H9 (cell line): Measurements from ENCODE around the gene TARP.

Experiments
- DNase-seq: peaks from one replicate; pipeline ENCODE4 v3.0.0-alpha.2; 2017
- H2AFZ ChIP-seq: one replicate; pipeline ENCODE4 v1.6.1; 2013; ENCODE audit warnings: mild to moderate bottlenecking, low read length, control low read depth, moderate library complexity
- H2AK5ac ChIP-seq: 2 replicates; pipeline ENCODE4 v1.6.1; 2013; ENCODE audit warnings: low read length, control low read depth, mixed read lengths; ENCODE audit not compliant: insufficient read length
- H2BK120ac ChIP-seq: one replicate; pipeline ENCODE4 v1.6.1; 2013; ENCODE audit warnings: low read depth, mild to moderate bottlenecking, low read length, control low read depth, inconsistent platforms; ENCODE audit not compliant: poor library complexity, severe bottlenecking
- H2BK12ac ChIP-seq: 2 replicates; pipeline ENCODE4 v1.6.1; 2013; ENCODE audit warnings: low read length, control low read depth, mixed read lengths, low read depth; ENCODE audit not compliant: insufficient read length
- H2BK15ac ChIP-seq: 2 replicates; pipeline ENCODE4 v1.6.1; 2013; ENCODE audit warnings: low read depth, low read length, control low read depth
- H2BK20ac ChIP-seq: one replicate; pipeline ENCODE4 v1.6.1; 2013; ENCODE audit warnings: low read depth, mild to moderate bottlenecking, low read length, control low read depth, inconsistent platforms; ENCODE audit not compliant: poor library complexity, severe bottlenecking
- H2BK5ac ChIP-seq: 2 replicates; pipeline ENCODE4 v1.6.1; 2013; ENCODE audit warnings: low read length, control low read depth, mixed read lengths; ENCODE audit not compliant: insufficient read length
- H3K14ac ChIP-seq: 2 replicates; pipeline ENCODE4 v1.6.1; 2013; ENCODE audit warnings: low read length, control low read depth; ENCODE audit not compliant: insufficient read depth
- H3K18ac ChIP-seq: 2 replicates; pipeline ENCODE4 v1.6.1; 2013; ENCODE audit warnings: low read depth, mild to moderate bottlenecking, mixed read lengths, low read length, control low read depth; ENCODE audit not compliant: insufficient read length
- H3K23ac ChIP-seq: 2 replicates; pipeline ENCODE4 v1.6.1; 2013; ENCODE audit warnings: low read length, control low read depth, mixed read lengths, low read depth; ENCODE audit not compliant: insufficient read length
- H3K23me2 ChIP-seq: 2 replicates; pipeline ENCODE4 v1.6.1; 2013; ENCODE audit warnings: low read depth, mild to moderate bottlenecking, mixed read lengths, low read length, control low read depth; ENCODE audit not compliant: insufficient read length, poor library complexity, severe bottlenecking
- H3K27ac ChIP-seq: 2 replicates; pipeline ENCODE4 v1.5.1; 2013; ENCODE audit warnings: low read length, control low read depth, mixed read lengths, low read depth; ENCODE audit not compliant: insufficient read length
- H3K27me3 ChIP-seq: 2 replicates; pipeline ENCODE4 v1.6.1; 2013; ENCODE audit warnings: low read length, control low read depth, inconsistent platforms; ENCODE audit not compliant: insufficient read depth
- H3K4ac ChIP-seq: 2 replicates; pipeline ENCODE4 v1.6.1; 2013; ENCODE audit warnings: low read depth, mild to moderate bottlenecking, control low read depth, inconsistent platforms, low read length, moderate library complexity
- H3K4me1 ChIP-seq: 2 replicates; pipeline ENCODE4 v1.6.1; 2013; ENCODE audit warnings: low read length, control low read depth, inconsistent platforms; ENCODE audit not compliant: insufficient read depth
- H3K4me2 ChIP-seq: 2 replicates; pipeline ENCODE4 v1.6.1; 2013; ENCODE audit warnings: low read length, control low read depth, mixed read lengths; ENCODE audit not compliant: insufficient read length, insufficient read depth
- H3K56ac ChIP-seq: 2 replicates; pipeline ENCODE4 v1.6.1; 2013; ENCODE audit warnings: low read depth, mild to moderate bottlenecking, mixed read lengths, low read length, control low read depth; ENCODE audit not compliant: insufficient read length
- H3K79me1 ChIP-seq: 2 replicates; pipeline ENCODE4 v1.6.1; 2013; ENCODE audit warnings: low read depth, mild to moderate bottlenecking, moderate library complexity, low read length, control low read depth, inconsistent platforms; ENCODE audit not compliant: insufficient read depth, poor library complexity, severe bottlenecking
- H3K79me2 ChIP-seq: 2 replicates; pipeline ENCODE4 v1.6.1; 2013; ENCODE audit warnings: low read length, control low read depth, inconsistent platforms; ENCODE audit not compliant: insufficient read depth
- H3K9ac ChIP-seq: 2 replicates; pipeline ENCODE4 v1.6.1; 2013; ENCODE audit warnings: low read length, control low read depth, mixed read lengths; ENCODE audit not compliant: insufficient read length; ENCODE audit errors: extremely low read depth
- H3K9me3 ChIP-seq: one replicate; pipeline ENCODE4 v1.6.1; 2013; ENCODE audit warnings: low read depth, low read length, inconsistent platforms; ENCODE audit not compliant: control insufficient read depth
- H3T11ph ChIP-seq: one replicate; pipeline ENCODE4 v1.6.1; 2013; ENCODE audit warnings: mild to moderate bottlenecking, low read length, control low read depth, inconsistent platforms
- H4K20me1 ChIP-seq: one replicate; pipeline ENCODE4 v1.6.1; 2013; ENCODE audit not compliant: control insufficient read depth, insufficient read length, insufficient read depth
- H4K5ac ChIP-seq: 2 replicates; pipeline ENCODE4 v1.6.1; 2013; ENCODE audit warnings: low read depth, mild to moderate bottlenecking, mixed read lengths, low read length, control low read depth; ENCODE audit not compliant: insufficient read length
- H4K8ac ChIP-seq: replicated peaks from 2 replicates; pipeline ENCODE4 v1.6.1; 2013; ENCODE audit warnings: low read length, control low read depth, mixed read lengths, low read depth; ENCODE audit not compliant: insufficient read length
- H4K91ac ChIP-seq: 2 replicates; pipeline ENCODE4 v1.6.1; 2013; ENCODE audit warnings: low read depth, mild to moderate bottlenecking, moderate library complexity, mixed read lengths, low read length, control low read depth; ENCODE audit not compliant: insufficient read length
- H3K27ac Mint-ChIP-seq, 3 experiments: 2 replicates in 2 of 3; 3 replicates in 1 of 3; pipeline ENCODE4 v1.8.0; 2020 to 2021; ENCODE audit warnings: mixed read lengths in 3 of 3, mild to moderate bottlenecking in 1 of 3, moderate library complexity in 1 of 3
- H3K27me3 Mint-ChIP-seq: 2 replicates; pipeline ENCODE4 v1.8.0; 2021; ENCODE audit warnings: low read depth, mild to moderate bottlenecking, moderate library complexity, mixed read lengths
- H3K36me3 Mint-ChIP-seq, 3 experiments: 2 replicates in 2 of 3; 3 replicates in 1 of 3; pipeline ENCODE4 v1.8.0; 2020 to 2021; ENCODE audit warnings: low read depth in 3 of 3, mixed read lengths in 3 of 3; ENCODE audit not compliant: insufficient read depth in 1 of 3
- H3K4me1 Mint-ChIP-seq, 2 experiments: 2 replicates each; pipeline ENCODE4 v1.8.0; 2020; ENCODE audit warnings: mixed read lengths in 2 of 2
- H3K4me3 Mint-ChIP-seq, 2 experiments: 2 replicates in 1 of 2; 3 replicates in 1 of 2; pipeline ENCODE4 v1.8.0; 2020 to 2021; ENCODE audit warnings: mild to moderate bottlenecking in 2 of 2, mixed read lengths in 2 of 2, moderate library complexity in 1 of 2
- H3K9me3 Mint-ChIP-seq, 2 experiments: 2 replicates in 1 of 2; 3 replicates in 1 of 2; pipeline ENCODE4 v1.8.0; 2020; ENCODE audit warnings: mild to moderate bottlenecking in 2 of 2, mixed read lengths in 2 of 2, moderate library complexity in 1 of 2
- CTCF ChIP-seq: fragments of 200-600 bp; sonication (generic); conservative IDR thresholded peaks from 3 replicates; pipeline ENCODE4 v1.8.0; 2021; ENCODE audit warnings: antibody characterized with exemption, mild to moderate bottlenecking
- WGBS: extraction: QIAGEN DNeasy Blood & Tissue Kit; methylation state at CpG from one replicate; pipeline ENCODE4 v1.1.7; 2013; ENCODE audit warnings: missing lambda C conversion rate, low lambda C conversion rate, mixed read lengths; ENCODE audit not compliant: insufficient read length; ENCODE audit errors: extremely low coverage; 5-methylcytosine and 5-hydroxymethylcytosine counted together

Gene TARP

GRCh38 chr7:38224392-38224791, 49.0 kb downstream of the TARP start:
- H2AK5ac ChIP-seq, result no peak overlapping the region
- H3K23ac ChIP-seq, result no peak overlapping the region
- no peaks in the 10 kb centered on the region for H3K4me1 ChIP-seq
- H3K79me1 ChIP-seq, result no peaks in the 10 kb centered on the region
- H3K4me2 ChIP-seq, result no peak overlapping the region
- no peak overlapping the region for H3K14ac ChIP-seq
- DNase-seq, result no peak
- no peak overlapping the region for H4K5ac ChIP-seq
- no peak overlapping the region for H2BK5ac ChIP-seq
- no peak overlapping the region for H2BK120ac ChIP-seq
- no peaks in the 10 kb centered on the region for H3K23me2 ChIP-seq
- peak overlapping the region in 2 of 3 experiments; percentile 54 to 68; a peak in 2 of 7 replicates for H3K27ac Mint-ChIP-seq
- H2BK15ac ChIP-seq, result no peak overlapping the region
- H3K56ac ChIP-seq, result no peak overlapping the region
- no peaks in the 10 kb centered on the region for H3K9me3 ChIP-seq
- no peak overlapping the region for H2BK12ac ChIP-seq
- no CpG with 5 or more reads among the region's 5 CpGs for WGBS
- no peak overlapping the region for H3K27ac ChIP-seq
- H2BK20ac ChIP-seq, result no peak overlapping the region
- H3K4ac ChIP-seq, result no peak overlapping the region
- no peak overlapping the region for H3K9ac ChIP-seq
- no peak overlapping the region for H2AFZ ChIP-seq
- no peak overlapping the region for H4K8ac ChIP-seq
- no peaks in the 10 kb centered on the region for H3K27me3 ChIP-seq
- no peak overlapping the region for H3K4me3 Mint-ChIP-seq
- TF ChIP-seq CTCF, result no peak
- no peaks in the 10 kb centered on the region for H4K20me1 ChIP-seq
- H3K27me3 Mint-ChIP-seq, result no peaks in the 10 kb centered on the region
- no peaks in the 10 kb centered on the region for H3K79me2 ChIP-seq
- H3K36me3 Mint-ChIP-seq, result peaks cover 9 to 38% (median 31%) of the 10 kb centered on the region in 3 experiments
- no peak overlapping the region for H3T11ph ChIP-seq
- H4K91ac ChIP-seq, result no peak overlapping the region
- H3K18ac ChIP-seq, result no peak overlapping the region
- H3K4me1 Mint-ChIP-seq, result peaks cover 0 to 2% of the 10 kb centered on the region in 2 experiments; a peak in 1 of 4 replicates
- H3K9me3 Mint-ChIP-seq, result no peaks in the 10 kb centered on the region
